Testis (tissue), 3 donors: ENCODE data around the gene EXOC5. TPM values are rescaled to one million over a fixed set of nuclear protein-coding genes. Genes with fewer than 3 reads are reported as not detected.
"Not testable (repeated sequence)": the region's sequence is repeated elsewhere in the genome, so short reads cannot be mapped to it uniquely, and the experiment has no call there.

Experiments
- DNase-seq: peaks from one replicate; pipeline ENCODE4 v3.0.0-alpha.2; 2019
- H3K27ac ChIP-seq, 2 donors: fragments of 200-600 bp; sonication (generic); one replicate each; pipeline ENCODE4 v1.5.1; 2019
- H3K27me3 ChIP-seq: fragments of 200-600 bp; sonication (generic); one replicate; pipeline ENCODE4 v1.5.1; 2019
- H3K36me3 ChIP-seq: fragments of 200-600 bp; sonication (generic); one replicate; pipeline ENCODE4 v1.5.1; 2017; ENCODE audit warnings: low read depth; ENCODE audit errors: missing control alignments
- H3K4me1 ChIP-seq: fragments of 200-600 bp; sonication (generic); one replicate; pipeline ENCODE4 v1.5.1; 2019
- H3K4me3 ChIP-seq, 2 donors: fragments of 200-600 bp; sonication (generic); one replicate each; pipeline ENCODE4 v1.5.1; 2017 to 2019
- H3K9me3 ChIP-seq: fragments of 200-600 bp; sonication (generic); one replicate; pipeline ENCODE4 v1.5.1; 2017
- POLR2A ChIP-seq: fragments of 450-650 bp; IDR thresholded peaks from one replicate; pipeline ENCODE4 v1.6.1; 2017; ENCODE audit warnings: antibody characterized with exemption, mild to moderate bottlenecking, moderate library complexity
- WGBS, 2 donors: methylation state at CpG; one replicate each; pipeline ENCODE4 v1.1.5; 2018; 5-methylcytosine and 5-hydroxymethylcytosine counted together
- intact Hi-C: fragments of 100-400 bp; cut with DNase I; formaldehyde crosslinking; loops from one replicate; pipeline ENCODE4 v1.15.1; 2023; ENCODE audit warnings: low total_unique reads
- polyA plus RNA-seq: library from polyadenylated mRNA; stranded (reverse); fragments of 350-450 nt; fragmentation: Illumina TruSeq; extraction: RNeasy Lipid Tissue Mini Kit (QIAGEN cat#74804); gene quantifications from one replicate; pipeline ENCODE4 v1.2.3, GENCODE V29; 2014; ENCODE audit warnings: low read depth, low replicate concordance; ENCODE audit not compliant: insufficient read depth
- total RNA-seq, 2 donors: library from RNA; depleted of rRNA; stranded (reverse); fragments of >200 nt; gene quantifications; one replicate each; pipeline ENCODE4 v1.2.3, GENCODE V29; 2016
- TF ChIP-seq, protein P1 (sequence below), 3 experiments: fragments of 450-650 bp in 2 of 3; fragments of 200-600 bp in 1 of 3; sonication (generic) in 1 of 3; IDR thresholded peaks; one replicate each; pipeline ENCODE4 v1.5.1; 2016 to 2019; ENCODE audit warnings: antibody characterized with exemption in 3 of 3, mild to moderate bottlenecking in 2 of 3, moderate library complexity in 1 of 3

The EXOC5 gene
- total and polyA plus RNA-seq, 3 donors from 2014 or later, result 73.7 to 133 (median 89.4) TPM

DNA sequence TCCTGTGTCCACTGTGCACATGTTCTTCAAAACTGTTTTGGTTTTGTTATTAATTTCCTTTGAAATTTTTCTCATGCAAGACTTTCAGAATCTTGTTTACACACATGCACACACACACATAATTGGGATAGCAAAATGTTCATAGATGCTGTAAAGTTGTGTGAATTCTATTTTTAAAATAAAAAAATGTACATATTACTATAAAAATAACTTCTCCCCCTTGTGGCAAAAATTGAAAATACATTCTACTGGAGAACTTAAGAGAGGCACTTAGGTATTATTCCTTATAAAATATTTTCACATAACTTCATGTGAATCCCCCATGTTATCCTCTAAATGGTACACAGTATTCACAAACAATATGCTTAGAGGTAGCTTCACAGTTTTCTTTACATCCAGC is 66.0 kb downstream of the EXOC5 start:
- H3K9me3 ChIP-seq, DNase-seq, H3K36me3 ChIP-seq, intact Hi-C loops, H3K27ac ChIP-seq, H3K4me3 ChIP-seq, H3K4me1 ChIP-seq, H3K27me3 ChIP-seq: not testable (repeated sequence)
- TF ChIP-seq, protein P1, sequence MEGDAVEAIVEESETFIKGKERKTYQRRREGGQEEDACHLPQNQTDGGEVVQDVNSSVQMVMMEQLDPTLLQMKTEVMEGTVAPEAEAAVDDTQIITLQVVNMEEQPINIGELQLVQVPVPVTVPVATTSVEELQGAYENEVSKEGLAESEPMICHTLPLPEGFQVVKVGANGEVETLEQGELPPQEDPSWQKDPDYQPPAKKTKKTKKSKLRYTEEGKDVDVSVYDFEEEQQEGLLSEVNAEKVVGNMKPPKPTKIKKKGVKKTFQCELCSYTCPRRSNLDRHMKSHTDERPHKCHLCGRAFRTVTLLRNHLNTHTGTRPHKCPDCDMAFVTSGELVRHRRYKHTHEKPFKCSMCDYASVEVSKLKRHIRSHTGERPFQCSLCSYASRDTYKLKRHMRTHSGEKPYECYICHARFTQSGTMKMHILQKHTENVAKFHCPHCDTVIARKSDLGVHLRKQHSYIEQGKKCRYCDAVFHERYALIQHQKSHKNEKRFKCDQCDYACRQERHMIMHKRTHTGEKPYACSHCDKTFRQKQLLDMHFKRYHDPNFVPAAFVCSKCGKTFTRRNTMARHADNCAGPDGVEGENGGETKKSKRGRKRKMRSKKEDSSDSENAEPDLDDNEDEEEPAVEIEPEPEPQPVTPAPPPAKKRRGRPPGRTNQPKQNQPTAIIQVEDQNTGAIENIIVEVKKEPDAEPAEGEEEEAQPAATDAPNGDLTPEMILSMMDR (IDR thresholded peaks at IDR 0.05), result peak in 1 of 3 experiments; percentile 64

DNA sequence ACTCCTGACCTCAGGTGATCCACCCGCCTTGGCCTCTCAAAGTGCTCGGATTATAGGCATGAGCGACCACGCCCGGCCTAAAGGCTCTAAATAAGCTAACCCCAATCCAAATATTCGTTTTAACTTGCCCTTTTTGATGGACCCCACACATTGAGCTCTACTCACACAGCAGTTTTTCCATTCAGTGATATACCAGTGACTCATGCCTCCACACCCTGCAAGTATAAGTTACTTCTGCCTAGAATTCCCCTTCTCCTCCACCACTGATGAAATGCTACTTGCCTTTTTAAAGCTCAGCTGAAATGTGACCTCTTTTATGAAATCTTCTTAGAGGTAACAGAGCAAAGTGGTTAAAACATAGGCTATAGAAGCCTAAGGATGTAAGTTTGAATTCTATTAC is 68.8 kb downstream of the EXOC5 start:
- H3K27ac ChIP-seq, result no peak overlapping the region
- 68 to 86% methylated on average over 6 of the region's 6 CpGs for WGBS, 2 donors
- H3K36me3 ChIP-seq, result no peaks in the 10 kb centered on the region
- H3K4me1 ChIP-seq, result peaks cover 4% of the 10 kb centered on the region
- TF ChIP-seq POLR2A, result no peak
- TF ChIP-seq, protein P1 (IDR thresholded peaks at IDR 0.05), result no peak
- intact Hi-C loops, result no loop called here
- H3K27me3 ChIP-seq, result no peaks in the 10 kb centered on the region
- DNase-seq, result no peak
- H3K9me3 ChIP-seq, result no peaks in the 10 kb centered on the region
- H3K4me3 ChIP-seq, result no peak overlapping the region

GRCh38 chr14:57189070-57189469 is 79.6 kb downstream of the EXOC5 start:
- Histone ChIP-seq H3K4me1 (peaks cover 6% of the 10 kb centered on the region), H3K36me3 (no peaks in the 10 kb centered on the region), H3K27me3 (no peaks in the 10 kb centered on the region), H3K4me3 (no peak overlapping the region), H3K9me3 (no peaks in the 10 kb centered on the region), H3K27ac (no peak overlapping the region)
- intact Hi-C loops, result no loop called here
- WGBS, 2 donors, result 67 to 74% methylated on average over 7 of the region's 7 CpGs
- TF ChIP-seq, protein P1 (IDR thresholded peaks at IDR 0.05), result no peak
- no peak for TF ChIP-seq POLR2A
- DNase-seq, result peak; percentile 25

GRCh38 chr14:57182760-57183503 is 85.8 kb downstream of the EXOC5 start:
- peak; percentile 36 for DNase-seq
- no peak overlapping the region for H3K4me3 ChIP-seq

More at GRCh38 chr14:57182760-57183503, 85.8 kb downstream of the EXOC5 start:
- H3K4me1 ChIP-seq, result no peaks in the 10 kb centered on the region
- H3K36me3 ChIP-seq, result no peaks in the 10 kb centered on the region
- H3K9me3 ChIP-seq, result no peaks in the 10 kb centered on the region
- intact Hi-C loops, result no loop called here
- TF ChIP-seq POLR2A, result no peak
- TF ChIP-seq, protein P1 (IDR thresholded peaks at IDR 0.05), result peak in 1 of 3 experiments; percentile 8
- no peak overlapping the region for H3K27ac ChIP-seq
- H3K27me3 ChIP-seq, result no peaks in the 10 kb centered on the region
- 21 to 39% methylated on average over 5 of the region's 5 CpGs for WGBS, 2 donors
